ENCODE data around the gene SHTN1.

DNA sequence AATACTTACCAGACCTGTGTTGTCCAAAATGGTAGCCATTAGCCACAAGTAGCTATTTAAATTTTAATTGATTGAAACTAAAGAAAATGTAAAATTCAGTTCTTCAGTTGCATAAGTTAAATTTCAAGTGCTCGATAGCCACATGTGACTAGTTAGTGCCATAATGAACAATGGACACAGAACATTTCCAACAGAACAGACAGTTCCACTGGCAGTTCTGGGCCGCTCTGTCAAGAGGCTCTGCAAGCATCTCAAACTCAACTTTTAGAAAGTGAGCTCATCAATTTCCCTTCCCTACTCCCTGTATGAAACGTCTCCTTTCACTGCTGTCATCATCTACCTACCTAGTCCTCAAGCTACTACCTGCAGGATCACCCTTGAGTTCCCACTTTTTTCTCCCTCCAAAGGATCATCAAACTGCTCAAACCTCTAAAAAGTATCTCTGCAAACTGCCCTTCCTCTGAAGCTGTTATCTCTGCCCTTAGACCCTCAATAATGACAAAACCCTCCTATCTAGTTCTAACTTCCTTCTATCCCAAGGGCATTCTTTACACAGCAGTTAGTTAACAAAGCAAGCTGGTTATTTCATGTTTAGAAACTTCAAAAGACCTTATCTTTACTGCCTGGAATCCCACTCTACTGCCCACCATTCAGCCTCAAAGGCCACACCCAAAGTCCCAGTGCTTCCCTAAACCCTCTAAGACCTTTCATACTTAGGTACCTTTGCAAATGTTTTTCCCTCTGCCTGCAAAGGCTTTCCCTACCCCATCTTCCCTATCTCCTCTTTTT, 20.6 kb downstream of the SHTN1 start:
- TF ChIP-seq FOXA1 (IDR thresholded peaks at IDR 0.05) (no peak), BHLHE40 (IDR thresholded peaks at IDR 0.05; ENCODE audit: borderline replicate concordance) (no peak), L3MBTL2 (conservative IDR thresholded peaks at IDR 0.05) (no peak), SP1 (IDR thresholded peaks at IDR 0.05) (no peak), LEF1 (IDR thresholded peaks at IDR 0.05; ENCODE audit: borderline replicate concordance) (no peak), TARDBP (IDR thresholded peaks at IDR 0.05) (no peak), HDGF (IDR thresholded peaks at IDR 0.05; ENCODE audit: borderline replicate concordance) (no peak), FOXK2 (IDR thresholded peaks at IDR 0.05) (no peak), ELF4 (IDR thresholded peaks at IDR 0.05) (no peak), SUZ12 (IDR thresholded peaks at IDR 0.05) (no peak), ARNT (IDR thresholded peaks at IDR 0.05) (no peak), CTBP1 (IDR thresholded peaks at IDR 0.05; ENCODE audit: borderline replicate concordance) (no peak), FOXM1 (IDR thresholded peaks at IDR 0.05; ENCODE audit: borderline replicate concordance) (no peak)
- TF ChIP-seq, protein P1, sequence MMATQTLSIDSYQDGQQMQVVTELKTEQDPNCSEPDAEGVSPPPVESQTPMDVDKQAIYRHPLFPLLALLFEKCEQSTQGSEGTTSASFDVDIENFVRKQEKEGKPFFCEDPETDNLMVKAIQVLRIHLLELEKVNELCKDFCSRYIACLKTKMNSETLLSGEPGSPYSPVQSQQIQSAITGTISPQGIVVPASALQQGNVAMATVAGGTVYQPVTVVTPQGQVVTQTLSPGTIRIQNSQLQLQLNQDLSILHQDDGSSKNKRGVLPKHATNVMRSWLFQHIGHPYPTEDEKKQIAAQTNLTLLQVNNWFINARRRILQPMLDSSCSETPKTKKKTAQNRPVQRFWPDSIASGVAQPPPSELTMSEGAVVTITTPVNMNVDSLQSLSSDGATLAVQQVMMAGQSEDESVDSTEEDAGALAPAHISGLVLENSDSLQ (IDR thresholded peaks at IDR 0.05): no peak
